ENCODE measurements around the gene NOS3.

DNA sequence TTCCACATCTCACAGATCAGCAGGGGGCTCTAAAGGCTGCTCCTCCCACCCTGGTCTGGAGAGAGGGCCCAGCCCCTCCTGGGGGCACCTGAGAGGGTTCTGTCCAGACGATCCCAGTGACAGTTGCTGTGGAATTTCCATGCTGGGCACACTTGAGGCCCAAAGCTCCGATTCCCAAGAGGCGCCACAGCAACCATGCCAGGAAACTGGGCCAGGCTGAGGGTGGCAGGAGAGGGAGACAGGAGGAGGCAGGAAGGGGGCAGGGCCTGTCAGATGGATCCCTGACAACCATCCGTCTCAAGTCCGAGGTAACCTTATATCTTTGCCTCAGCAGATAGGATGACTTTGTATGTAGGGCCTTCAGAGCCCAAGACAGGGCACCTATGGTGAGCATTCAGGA lies 4.3 kb upstream of the NOS3 start:
- TF ChIP-seq, protein P1, sequence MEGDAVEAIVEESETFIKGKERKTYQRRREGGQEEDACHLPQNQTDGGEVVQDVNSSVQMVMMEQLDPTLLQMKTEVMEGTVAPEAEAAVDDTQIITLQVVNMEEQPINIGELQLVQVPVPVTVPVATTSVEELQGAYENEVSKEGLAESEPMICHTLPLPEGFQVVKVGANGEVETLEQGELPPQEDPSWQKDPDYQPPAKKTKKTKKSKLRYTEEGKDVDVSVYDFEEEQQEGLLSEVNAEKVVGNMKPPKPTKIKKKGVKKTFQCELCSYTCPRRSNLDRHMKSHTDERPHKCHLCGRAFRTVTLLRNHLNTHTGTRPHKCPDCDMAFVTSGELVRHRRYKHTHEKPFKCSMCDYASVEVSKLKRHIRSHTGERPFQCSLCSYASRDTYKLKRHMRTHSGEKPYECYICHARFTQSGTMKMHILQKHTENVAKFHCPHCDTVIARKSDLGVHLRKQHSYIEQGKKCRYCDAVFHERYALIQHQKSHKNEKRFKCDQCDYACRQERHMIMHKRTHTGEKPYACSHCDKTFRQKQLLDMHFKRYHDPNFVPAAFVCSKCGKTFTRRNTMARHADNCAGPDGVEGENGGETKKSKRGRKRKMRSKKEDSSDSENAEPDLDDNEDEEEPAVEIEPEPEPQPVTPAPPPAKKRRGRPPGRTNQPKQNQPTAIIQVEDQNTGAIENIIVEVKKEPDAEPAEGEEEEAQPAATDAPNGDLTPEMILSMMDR (IDR thresholded peaks at IDR 0.05) = no peak
- TF ChIP-seq JUND (IDR thresholded peaks at IDR 0.05) = no peak
- TF ChIP-seq SMC3 (IDR thresholded peaks at IDR 0.05; ENCODE audit: low read depth, low read length) = no peak
- no peak for TF ChIP-seq POLR2AphosphoS5 (IDR thresholded peaks at IDR 0.05; ENCODE audit: low read depth, low read length)
